ENCODE measurements around the gene WNT16.

- TF ChIP-seq CTCF (IDR thresholded peaks at IDR 0.05; ENCODE audit: poor library complexity): no peak
- no peak for TF ChIP-seq EZH2phosphoT487 (IDR thresholded peaks at IDR 0.05; ENCODE audit: low read depth, severe bottlenecking, unreplicated experiment)
These were observed 55.5 kb downstream of the WNT16 start for GRCh38 chr7:121384265-121384664.
